Tibial nerve (tissue), 4 donors: ENCODE results near the gene ALOXE3.

Experiments used
- EP300 ChIP-seq, 2 donors: sonication (generic); formaldehyde crosslinking; IDR thresholded peaks; one replicate each; pipeline ENCODE4 v1.6.1; 2017; ENCODE audit warnings: antibody characterized with exemption in 2 of 2, mild to moderate bottlenecking in 1 of 2
- POLR2A ChIP-seq, 2 donors: fragments of 450-650 bp; IDR thresholded peaks; one replicate each; pipeline ENCODE4 v1.6.1; 2017; ENCODE audit warnings: antibody characterized with exemption in 2 of 2, mild to moderate bottlenecking in 2 of 2, moderate library complexity in 2 of 2
- TF ChIP-seq, protein P1 (sequence below), 5 experiments: fragments of 200-600 bp in 3 of 5; fragments of 450-650 bp in 2 of 5; sonication (generic) in 3 of 5; IDR thresholded peaks; one replicate each; pipeline ENCODE4 v1.5.1; 2016 to 2019; ENCODE audit warnings: antibody characterized with exemption in 5 of 5, mild to moderate bottlenecking in 3 of 5, moderate library complexity in 2 of 5

DNA sequence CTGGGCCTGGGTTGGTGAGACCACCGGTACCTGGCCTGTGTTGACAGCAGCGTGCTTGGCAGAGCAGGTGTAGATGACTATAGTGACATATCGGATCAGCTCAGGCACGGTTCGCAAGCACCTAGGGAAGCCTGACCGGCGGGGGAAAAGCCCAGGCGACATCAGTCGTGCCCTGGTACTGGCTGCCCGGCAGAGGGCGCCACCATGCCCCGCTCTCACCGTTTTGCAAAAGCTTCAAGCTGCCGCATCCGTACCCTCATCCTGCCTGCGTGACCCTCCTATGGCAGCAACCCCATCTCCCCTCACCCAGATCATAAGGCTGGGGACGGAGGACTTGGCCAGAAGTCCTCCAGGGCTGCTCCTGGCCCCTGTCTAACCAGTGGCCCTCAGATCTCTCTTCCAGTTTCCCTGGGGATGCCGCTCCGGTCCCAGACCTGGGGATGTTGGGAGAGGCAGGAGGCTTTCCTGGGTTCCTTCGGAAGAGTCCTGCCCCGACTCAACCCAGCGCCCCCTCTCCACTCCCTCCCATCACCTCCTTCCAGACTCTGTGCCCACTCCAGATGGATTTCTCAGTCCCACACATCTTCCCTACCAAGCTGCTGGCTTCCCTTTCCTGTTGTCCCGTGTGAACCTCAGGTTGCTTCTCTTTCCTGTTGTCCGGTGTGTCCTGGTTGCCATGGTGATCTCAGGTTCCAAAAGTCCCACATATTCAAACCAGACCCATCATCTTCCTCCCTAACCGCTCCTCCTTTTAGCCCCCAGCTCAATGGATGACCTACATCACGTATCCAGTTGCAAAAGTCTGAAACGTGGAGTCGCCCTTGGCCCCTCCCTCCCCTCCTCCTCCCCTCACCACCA, 44.5 kb downstream of the ALOXE3 start:
- TF ChIP-seq POLR2A (IDR thresholded peaks at IDR 0.05) (no peak), EP300 (IDR thresholded peaks at IDR 0.05) (no peak)
- TF ChIP-seq, protein P1, sequence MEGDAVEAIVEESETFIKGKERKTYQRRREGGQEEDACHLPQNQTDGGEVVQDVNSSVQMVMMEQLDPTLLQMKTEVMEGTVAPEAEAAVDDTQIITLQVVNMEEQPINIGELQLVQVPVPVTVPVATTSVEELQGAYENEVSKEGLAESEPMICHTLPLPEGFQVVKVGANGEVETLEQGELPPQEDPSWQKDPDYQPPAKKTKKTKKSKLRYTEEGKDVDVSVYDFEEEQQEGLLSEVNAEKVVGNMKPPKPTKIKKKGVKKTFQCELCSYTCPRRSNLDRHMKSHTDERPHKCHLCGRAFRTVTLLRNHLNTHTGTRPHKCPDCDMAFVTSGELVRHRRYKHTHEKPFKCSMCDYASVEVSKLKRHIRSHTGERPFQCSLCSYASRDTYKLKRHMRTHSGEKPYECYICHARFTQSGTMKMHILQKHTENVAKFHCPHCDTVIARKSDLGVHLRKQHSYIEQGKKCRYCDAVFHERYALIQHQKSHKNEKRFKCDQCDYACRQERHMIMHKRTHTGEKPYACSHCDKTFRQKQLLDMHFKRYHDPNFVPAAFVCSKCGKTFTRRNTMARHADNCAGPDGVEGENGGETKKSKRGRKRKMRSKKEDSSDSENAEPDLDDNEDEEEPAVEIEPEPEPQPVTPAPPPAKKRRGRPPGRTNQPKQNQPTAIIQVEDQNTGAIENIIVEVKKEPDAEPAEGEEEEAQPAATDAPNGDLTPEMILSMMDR (IDR thresholded peaks at IDR 0.05), result peak; percentile 62 to 91 (median 81)
